ENCODE measurements around the gene HOMER3. TPM values are rescaled to one million over a fixed set of nuclear protein-coding genes. Genes with fewer than 3 reads are reported as not detected.

The HOMER3 gene
- total RNA-seq, 4 donors from 2014 or later, result 10.7 to 29.5 (median 18.6) TPM

- Histone ChIP-seq H3K27me3 (peaks cover 7 to 59% (median 14%) of the 10 kb centered on the region in 4 donors), H3K27ac (no peak overlapping the region), H3K36me3 (peaks cover 0 to 5% (median under 1%) of the 10 kb centered on the region in 3 donors), H3K4me1 (peaks cover 10 to 32% (median 21%) of the 10 kb centered on the region in 3 donors), H3K9me3 (no peaks in the 10 kb centered on the region), H3K4me3 (no peak overlapping the region)
- no peak for DNase-seq
- TF ChIP-seq CTCF (IDR thresholded peaks at IDR 0.05), result no peak
- WGBS, 2 donors, result 42 to 51% methylated on average over 11 to 16 of the region's 18 CpGs
- intact Hi-C loops (cut with DNase I), result no loop called here
Measured at GRCh38 chr19:18893587-18894253, 47.3 kb downstream of the HOMER3 start.

GRCh38 chr19:18889949-18890745 lies 50.9 kb downstream of the HOMER3 start:
- no peak for DNase-seq
- 59 to 75% methylated on average over 9 to 10 of the region's 10 CpGs for WGBS, 2 donors
- no peaks in the 10 kb centered on the region for H3K36me3 ChIP-seq
- peaks cover 1 to 35% (median 12%) of the 10 kb centered on the region in 4 donors for H3K27me3 ChIP-seq
- H3K4me1 ChIP-seq, result peaks cover 5 to 16% (median 5%) of the 10 kb centered on the region in 3 donors
- no peak for TF ChIP-seq POLR2A (IDR thresholded peaks at IDR 0.05)
- H3K4me3 ChIP-seq, result no peak overlapping the region
- H3K9me3 ChIP-seq, result no peaks in the 10 kb centered on the region
- no peak overlapping the region for H3K27ac ChIP-seq
- intact Hi-C loops (cut with DNase I), result no loop called here

- intact Hi-C loops (cut with DNase I), result no loop called here
- H3K27ac ChIP-seq, result no peak overlapping the region
- H3K4me1 ChIP-seq, result peaks cover 0 to 5% (median 0%) of the 10 kb centered on the region in 3 donors
- peaks cover 0 to 3% (median 0%) of the 10 kb centered on the region in 4 donors for H3K27me3 ChIP-seq
- no peaks in the 10 kb centered on the region for H3K36me3 ChIP-seq
- no peak for DNase-seq
- 88 to 89% methylated on average over 3 of the region's 4 CpGs for WGBS, 2 donors
- no peak for TF ChIP-seq POLR2A (IDR thresholded peaks at IDR 0.05)
- H3K4me3 ChIP-seq, result no peak overlapping the region
- H3K9me3 ChIP-seq, result no peaks in the 10 kb centered on the region
Measured at GRCh38 chr19:18886972-18887371, 54.0 kb downstream of the HOMER3 start.

GRCh38 chr19:18883526-18884304 lies 57.3 kb downstream of the HOMER3 start:
- H3K9me3 ChIP-seq, result no peaks in the 10 kb centered on the region
- no peaks in the 10 kb centered on the region for H3K27me3 ChIP-seq
- H3K4me1 ChIP-seq, result peaks cover 0 to 5% (median 0%) of the 10 kb centered on the region in 3 donors
- no peak for DNase-seq
- 61 to 74% methylated on average over 18 to 23 of the region's 30 CpGs for WGBS, 2 donors
- intact Hi-C loops (cut with DNase I), result no loop called here
- no peak overlapping the region for H3K4me3 ChIP-seq
- H3K36me3 ChIP-seq, result no peaks in the 10 kb centered on the region
- no peak for TF ChIP-seq POLR2A (IDR thresholded peaks at IDR 0.05)
- no peak for TF ChIP-seq CTCF (IDR thresholded peaks at IDR 0.05)
- H3K27ac ChIP-seq, result no peak overlapping the region

- no peaks in the 10 kb centered on the region for H3K36me3 ChIP-seq
- no peak overlapping the region for H3K4me3 ChIP-seq
- no peaks in the 10 kb centered on the region for H3K27me3 ChIP-seq
- H3K9me3 ChIP-seq, result no peaks in the 10 kb centered on the region
- no peak overlapping the region for H3K27ac ChIP-seq
- H3K4me1 ChIP-seq, result peaks cover 0 to 5% (median 0%) of the 10 kb centered on the region in 3 donors
- TF ChIP-seq POLR2A (IDR thresholded peaks at IDR 0.05) (no peak), CTCF (IDR thresholded peaks at IDR 0.05) (no peak)
- WGBS, 2 donors, result 81 to 90% methylated on average over 6 to 7 of the region's 7 CpGs
- intact Hi-C loops (cut with DNase I), result no loop called here
- no peak for DNase-seq
Measured at GRCh38 chr19:18881491-18881890, 59.5 kb downstream of the HOMER3 start.

Data from esophagus squamous epithelium (tissue), 5 donors.